ENCODE results near the gene BCAS3. TPM values are rescaled to one million over a fixed set of nuclear protein-coding genes. Genes with fewer than 3 reads are reported as not detected.

BCAS3 gene
- total RNA-seq, 1 donor from 2014 or later, result 14.5 TPM

DNA sequence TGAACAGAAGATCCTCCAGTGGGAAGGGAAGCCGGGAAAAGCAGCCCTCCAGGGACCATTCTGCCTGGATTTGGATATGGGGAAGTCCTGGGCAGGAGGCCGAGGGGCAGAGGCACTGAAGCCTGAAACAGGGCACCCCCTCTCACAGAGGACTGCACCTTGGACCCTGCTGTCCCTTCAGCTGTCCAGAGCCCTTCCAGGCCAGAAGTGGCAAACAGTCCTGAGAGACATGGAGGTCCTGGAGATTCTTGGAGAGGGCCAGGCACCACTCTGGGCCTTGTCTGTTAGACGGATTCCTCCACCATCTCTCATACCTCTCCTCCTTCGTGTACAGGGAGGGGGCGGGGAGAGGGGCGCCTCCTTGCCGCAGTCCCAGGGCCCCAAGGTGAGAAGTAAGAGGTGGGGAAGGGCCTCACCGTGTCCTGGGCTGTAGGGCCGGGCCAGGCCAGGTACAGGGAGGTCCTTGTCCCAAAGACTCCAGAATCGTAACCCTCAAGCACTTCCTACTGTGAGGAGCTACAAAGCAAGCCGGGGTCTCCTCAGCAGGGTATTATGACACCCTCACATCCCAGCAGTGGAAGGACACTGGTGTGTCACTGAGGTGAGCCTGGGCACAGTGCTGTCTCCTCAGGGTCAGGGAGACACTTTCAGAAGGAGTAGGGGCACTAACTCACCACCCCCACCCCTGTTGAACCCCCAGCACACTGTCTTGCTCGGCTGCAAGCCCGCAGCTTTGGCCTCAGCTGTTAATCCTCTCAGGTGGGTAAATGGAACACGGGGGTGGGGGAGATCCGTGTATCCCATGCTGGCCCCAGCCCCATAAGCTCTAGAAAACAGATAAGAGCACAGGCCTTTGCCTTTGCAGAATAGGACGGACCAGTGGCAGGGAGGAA, 705.4 kb downstream of the BCAS3 start:
- Mint-ChIP-seq H3K36me3 (ENCODE audit: low read depth, unreplicated experiment) (peaks cover 5% of the 10 kb centered on the region), H3K27me3 (ENCODE audit: low read depth, unreplicated experiment) (peaks cover 36% of the 10 kb centered on the region), H3K4me1 (ENCODE audit: low read depth, unreplicated experiment) (peaks cover 1% of the 10 kb centered on the region), H3K27ac (ENCODE audit: unreplicated experiment) (no peak overlapping the region), H3K9me3 (ENCODE audit: unreplicated experiment) (peaks cover 4% of the 10 kb centered on the region), H3K4me3 (ENCODE audit: unreplicated experiment) (no peak overlapping the region)
- Histone ChIP-seq H3K4me2 (ENCODE audit: low read length) (no peak overlapping the region), H2AFZ (ENCODE audit: low read depth, low read length) (no peak overlapping the region), H3K4me3 (ENCODE audit: insufficient read depth, low read depth, low read length) (no peak overlapping the region), H3K4me1 (ENCODE audit: insufficient read depth, low read length) (no peaks in the 10 kb centered on the region), H3K27me3 (ENCODE audit: insufficient read depth, low read length) (no peaks in the 10 kb centered on the region), H4K20me1 (ENCODE audit: insufficient read depth, low read length) (no peaks in the 10 kb centered on the region), H3K27ac (ENCODE audit: low read depth, low read length) (no peak overlapping the region), H3K9me3 (ENCODE audit: insufficient read depth, low read depth, low read length) (no peaks in the 10 kb centered on the region), H3K79me2 (ENCODE audit: insufficient read depth, low read length) (no peaks in the 10 kb centered on the region), H3K36me3 (ENCODE audit: insufficient read depth, low read length) (no peaks in the 10 kb centered on the region), H3K9ac (ENCODE audit: low read length) (no peak overlapping the region)
- no peak for TF ChIP-seq EZH2 (IDR thresholded peaks at IDR 0.05; ENCODE audit: insufficient read depth, low read length)
- TF ChIP-seq, protein P1, sequence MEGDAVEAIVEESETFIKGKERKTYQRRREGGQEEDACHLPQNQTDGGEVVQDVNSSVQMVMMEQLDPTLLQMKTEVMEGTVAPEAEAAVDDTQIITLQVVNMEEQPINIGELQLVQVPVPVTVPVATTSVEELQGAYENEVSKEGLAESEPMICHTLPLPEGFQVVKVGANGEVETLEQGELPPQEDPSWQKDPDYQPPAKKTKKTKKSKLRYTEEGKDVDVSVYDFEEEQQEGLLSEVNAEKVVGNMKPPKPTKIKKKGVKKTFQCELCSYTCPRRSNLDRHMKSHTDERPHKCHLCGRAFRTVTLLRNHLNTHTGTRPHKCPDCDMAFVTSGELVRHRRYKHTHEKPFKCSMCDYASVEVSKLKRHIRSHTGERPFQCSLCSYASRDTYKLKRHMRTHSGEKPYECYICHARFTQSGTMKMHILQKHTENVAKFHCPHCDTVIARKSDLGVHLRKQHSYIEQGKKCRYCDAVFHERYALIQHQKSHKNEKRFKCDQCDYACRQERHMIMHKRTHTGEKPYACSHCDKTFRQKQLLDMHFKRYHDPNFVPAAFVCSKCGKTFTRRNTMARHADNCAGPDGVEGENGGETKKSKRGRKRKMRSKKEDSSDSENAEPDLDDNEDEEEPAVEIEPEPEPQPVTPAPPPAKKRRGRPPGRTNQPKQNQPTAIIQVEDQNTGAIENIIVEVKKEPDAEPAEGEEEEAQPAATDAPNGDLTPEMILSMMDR (IDR thresholded peaks at IDR 0.05; ENCODE audit: insufficient read depth, low read depth, low read length), result no peak
- no peak for DNase-seq (ENCODE audit: low read depth)
- no peak for FAIRE-seq

DNA sequence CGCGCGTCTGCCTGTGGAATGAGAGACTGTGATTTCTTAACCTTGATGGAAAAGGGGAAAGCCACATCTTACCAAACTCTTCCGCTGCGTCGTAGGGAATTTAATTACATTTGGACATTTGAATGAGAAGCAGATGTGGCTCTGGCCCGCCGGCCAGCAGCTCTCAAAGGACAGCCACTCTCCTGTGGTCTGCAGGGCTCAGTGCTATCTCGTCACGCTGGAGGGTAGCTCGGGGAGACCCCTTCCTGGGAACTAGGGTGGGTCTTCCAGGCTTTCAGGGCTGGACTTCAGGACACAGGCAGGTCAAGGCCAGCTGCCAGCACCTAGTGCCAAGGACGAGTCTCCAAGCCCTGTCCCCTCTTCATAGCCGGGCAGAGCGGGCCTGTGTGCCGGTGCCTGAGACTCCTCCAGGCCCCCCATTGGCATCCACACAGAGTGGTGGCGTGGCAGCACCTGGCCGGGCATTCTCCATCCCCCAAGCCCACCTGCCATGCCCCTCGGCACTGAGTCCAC, 706.1 kb downstream of the BCAS3 start:
- Histone ChIP-seq H3K36me3 (ENCODE audit: insufficient read depth, low read length) (no peaks in the 10 kb centered on the region), H3K27ac (ENCODE audit: low read depth, low read length) (no peak overlapping the region), H4K20me1 (ENCODE audit: insufficient read depth, low read length) (no peaks in the 10 kb centered on the region), H3K4me3 (ENCODE audit: insufficient read depth, low read depth, low read length) (no peak overlapping the region), H3K4me2 (ENCODE audit: low read length) (no peak overlapping the region), H3K9me3 (ENCODE audit: insufficient read depth, low read depth, low read length) (no peaks in the 10 kb centered on the region), H3K4me1 (ENCODE audit: insufficient read depth, low read length) (no peaks in the 10 kb centered on the region), H2AFZ (ENCODE audit: low read depth, low read length) (no peak overlapping the region), H3K79me2 (ENCODE audit: insufficient read depth, low read length) (no peaks in the 10 kb centered on the region), H3K9ac (ENCODE audit: low read length) (no peak overlapping the region), H3K27me3 (ENCODE audit: insufficient read depth, low read length) (no peaks in the 10 kb centered on the region)
- FAIRE-seq (no peak), DNase-seq (ENCODE audit: low read depth) (no peak)
- H3K4me1 Mint-ChIP-seq (ENCODE audit: low read depth, unreplicated experiment), result peaks cover 1% of the 10 kb centered on the region
- peaks cover 5% of the 10 kb centered on the region for H3K36me3 Mint-ChIP-seq (ENCODE audit: low read depth, unreplicated experiment)
- H3K27ac Mint-ChIP-seq (ENCODE audit: unreplicated experiment), result no peak overlapping the region
- H3K4me3 Mint-ChIP-seq (ENCODE audit: unreplicated experiment), result peak overlapping the region; percentile 28
- peaks cover 35% of the 10 kb centered on the region for H3K27me3 Mint-ChIP-seq (ENCODE audit: low read depth, unreplicated experiment)
- H3K9me3 Mint-ChIP-seq (ENCODE audit: unreplicated experiment), result peaks cover 6% of the 10 kb centered on the region
- TF ChIP-seq, protein P1 (IDR thresholded peaks at IDR 0.05; ENCODE audit: insufficient read depth, low read depth, low read length), result no peak
- TF ChIP-seq EZH2 (IDR thresholded peaks at IDR 0.05; ENCODE audit: insufficient read depth, low read length), result no peak

DNA sequence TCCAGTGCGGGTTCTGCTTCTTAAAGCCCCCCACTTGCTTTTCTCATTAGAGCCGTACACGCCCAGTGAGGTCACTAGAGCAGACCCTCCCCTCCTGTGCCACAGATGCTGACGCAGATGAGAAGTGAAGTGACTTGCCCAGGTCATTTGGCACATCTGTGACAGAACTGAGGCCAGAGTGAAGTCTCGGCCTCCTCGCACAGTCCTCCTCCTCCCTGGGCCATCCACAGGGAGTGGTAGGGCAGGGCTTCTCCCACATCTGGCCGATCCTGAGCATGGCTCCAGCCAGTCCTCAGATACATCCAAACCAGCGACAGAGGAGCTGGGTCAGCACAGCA, 706.7 kb downstream of the BCAS3 start:
- no peaks in the 10 kb centered on the region for H3K36me3 ChIP-seq (ENCODE audit: insufficient read depth, low read length)
- H4K20me1 ChIP-seq (ENCODE audit: insufficient read depth, low read length), result no peaks in the 10 kb centered on the region
- H3K9ac ChIP-seq (ENCODE audit: low read length), result no peak overlapping the region
- Mint-ChIP-seq H3K4me3 (ENCODE audit: unreplicated experiment) (no peak overlapping the region), H3K9me3 (ENCODE audit: unreplicated experiment) (peaks cover 2% of the 10 kb centered on the region), H3K4me1 (ENCODE audit: low read depth, unreplicated experiment) (peaks cover 1% of the 10 kb centered on the region), H3K27ac (ENCODE audit: unreplicated experiment) (no peak overlapping the region), H3K36me3 (ENCODE audit: low read depth, unreplicated experiment) (peaks cover 5% of the 10 kb centered on the region), H3K27me3 (ENCODE audit: low read depth, unreplicated experiment) (peaks cover 35% of the 10 kb centered on the region)
- TF ChIP-seq, protein P1 (IDR thresholded peaks at IDR 0.05; ENCODE audit: insufficient read depth, low read depth, low read length), result no peak
- no peak for TF ChIP-seq EZH2 (IDR thresholded peaks at IDR 0.05; ENCODE audit: insufficient read depth, low read length)
- DNase-seq (ENCODE audit: low read depth) (no peak), FAIRE-seq (no peak)
- H3K4me2 ChIP-seq (ENCODE audit: low read length), result no peak overlapping the region
- H3K27ac ChIP-seq (ENCODE audit: low read depth, low read length), result no peak overlapping the region
- no peaks in the 10 kb centered on the region for H3K79me2 ChIP-seq (ENCODE audit: insufficient read depth, low read length)
- H3K4me1 ChIP-seq (ENCODE audit: insufficient read depth, low read length), result no peaks in the 10 kb centered on the region
- no peaks in the 10 kb centered on the region for H3K27me3 ChIP-seq (ENCODE audit: insufficient read depth, low read length)
- H3K9me3 ChIP-seq (ENCODE audit: insufficient read depth, low read depth, low read length), result no peaks in the 10 kb centered on the region
- H2AFZ ChIP-seq (ENCODE audit: low read depth, low read length), result no peak overlapping the region
- H3K4me3 ChIP-seq (ENCODE audit: insufficient read depth, low read depth, low read length), result no peak overlapping the region
